Measurements from ENCODE around the gene ATXN1.

Gene ATXN1

GRCh38 chr6:16490616-16491015 lies 270.6 kb downstream of the ATXN1 start:
- no peak for DNase-seq

- no peak for DNase-seq
Measured at GRCh38 chr6:16488813-16489212, 272.4 kb downstream of the ATXN1 start.

- DNase-seq, result no peak
Measured at GRCh38 chr6:16487996-16488674, 273.1 kb downstream of the ATXN1 start.

- no peak for DNase-seq
Measured at GRCh38 chr6:16486661-16487060, 274.6 kb downstream of the ATXN1 start.

- no peak for DNase-seq
Measured at GRCh38 chr6:16483315-16483875, 277.9 kb downstream of the ATXN1 start.

- no peak for DNase-seq
Measured at GRCh38 chr6:16482702-16483314, 278.5 kb downstream of the ATXN1 start.

GRCh38 chr6:16481697-16482399 lies 279.4 kb downstream of the ATXN1 start:
- DNase-seq, result no peak

GRCh38 chr6:16480763-16481560 lies 280.3 kb downstream of the ATXN1 start:
- DNase-seq, result no peak

- DNase-seq, result no peak
Measured at GRCh38 chr6:16477367-16478149, 283.7 kb downstream of the ATXN1 start.

- DNase-seq, result no peak
Measured at GRCh38 chr6:16476861-16477260, 284.4 kb downstream of the ATXN1 start.

GRCh38 chr6:16475494-16475781 lies 285.8 kb downstream of the ATXN1 start:
- DNase-seq, result no peak

GRCh38 chr6:16474772-16475493 lies 286.3 kb downstream of the ATXN1 start:
- DNase-seq, result no peak

- DNase-seq, result no peak
Measured at GRCh38 chr6:16473908-16474771, 287.1 kb downstream of the ATXN1 start.

GRCh38 chr6:16473184-16473907 lies 287.9 kb downstream of the ATXN1 start:
- DNase-seq, result no peak

- DNase-seq, result no peak
Measured at GRCh38 chr6:16472349-16473069, 288.8 kb downstream of the ATXN1 start.

- DNase-seq, result no peak
Measured at GRCh38 chr6:16471910-16472297, 289.4 kb downstream of the ATXN1 start.

GRCh38 chr6:16471222-16471909 lies 289.9 kb downstream of the ATXN1 start:
- no peak for DNase-seq

GRCh38 chr6:16470502-16471221 lies 290.6 kb downstream of the ATXN1 start:
- no peak for DNase-seq

Measured in NCI-H2029 (cell line).